T-helper 22 cell (primary cell): ENCODE data around the gene UBE2E2.

Source experiments
- DNase-seq: peaks from one replicate; pipeline ENCODE4 v3.0.0-alpha.2; 2020; ENCODE audit warnings: low read depth

The UBE2E2 gene

DNA sequence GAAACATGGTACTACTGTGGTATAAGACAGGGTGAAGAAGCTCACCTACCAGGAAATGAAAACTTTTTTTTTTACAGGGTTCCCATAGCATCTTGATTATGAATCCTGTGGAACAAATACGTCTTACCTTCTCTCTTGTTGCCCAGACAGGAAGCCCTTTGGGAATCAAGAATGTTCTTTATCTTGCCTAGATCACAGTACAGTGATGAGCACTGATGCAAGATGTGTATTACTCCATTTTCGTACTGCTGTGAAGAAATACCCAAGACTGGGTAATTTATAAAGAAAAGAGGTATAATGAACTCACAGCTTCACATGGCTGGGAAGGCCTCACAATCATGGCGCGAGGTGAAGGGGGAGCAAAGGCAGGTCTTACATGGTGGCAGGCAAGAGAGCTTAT lies 281.3 kb downstream of the UBE2E2 start:
- DNase-seq, result no peak

DNA sequence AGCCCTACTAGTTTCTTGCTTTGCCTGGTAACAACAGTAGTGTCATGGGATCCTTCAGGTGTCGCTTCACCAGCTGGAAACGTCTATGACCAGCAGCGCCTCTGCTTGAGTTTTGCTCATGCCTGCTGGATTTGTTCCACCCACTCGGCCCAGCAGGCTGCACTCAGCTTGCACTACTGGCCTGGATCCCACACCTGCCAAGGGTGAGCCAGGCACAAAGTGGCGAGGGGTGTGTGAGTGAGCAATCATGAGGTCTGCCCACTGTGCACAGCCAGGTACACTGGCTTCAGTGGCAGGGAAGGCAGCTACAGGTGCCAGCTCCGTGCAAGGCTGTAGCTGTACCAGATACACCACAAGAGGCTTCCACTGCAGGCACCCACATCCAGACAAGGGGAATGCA lies 282.8 kb downstream of the UBE2E2 start:
- DNase-seq, result no peak

DNA sequence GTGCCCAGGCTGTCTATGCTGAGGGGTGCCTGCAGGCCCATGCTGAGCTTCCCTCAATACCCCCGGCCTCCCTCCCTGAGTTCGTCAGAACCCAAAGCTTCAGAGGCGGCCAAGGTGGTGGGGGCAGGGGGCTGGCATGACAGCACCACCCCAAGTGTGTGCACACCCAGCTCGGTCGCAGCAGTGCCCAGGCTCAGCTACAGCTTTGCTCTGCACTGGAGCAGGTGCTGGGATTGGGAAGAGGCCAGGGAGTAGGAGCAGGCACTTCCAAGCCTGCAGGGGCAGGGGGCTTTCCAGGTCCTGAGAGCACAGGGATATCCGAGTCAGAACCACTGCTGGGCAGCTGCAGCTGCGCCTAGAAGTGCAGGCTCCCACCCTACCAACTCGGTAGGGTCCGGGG lies 283.9 kb downstream of the UBE2E2 start:
- no peak for DNase-seq

DNA sequence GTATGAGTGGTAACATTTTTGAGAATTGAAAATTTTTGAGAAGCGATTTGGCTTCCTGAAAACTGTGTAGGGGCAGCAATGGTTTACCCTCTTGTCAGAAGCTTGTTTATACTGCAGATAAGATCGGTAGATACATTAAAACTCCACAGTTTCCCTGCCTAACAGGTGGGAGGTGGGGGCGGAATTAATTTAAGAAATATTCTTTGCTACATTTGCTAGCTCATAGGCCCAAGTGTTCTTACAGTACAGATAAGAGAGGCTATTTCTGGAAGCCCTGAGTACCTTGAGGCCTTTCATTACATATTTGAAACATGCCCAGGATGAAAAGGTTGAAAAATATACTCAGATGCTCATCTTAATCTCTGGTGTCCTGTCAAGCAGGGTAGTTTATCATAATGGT lies 285.5 kb downstream of the UBE2E2 start:
- DNase-seq, result no peak

DNA sequence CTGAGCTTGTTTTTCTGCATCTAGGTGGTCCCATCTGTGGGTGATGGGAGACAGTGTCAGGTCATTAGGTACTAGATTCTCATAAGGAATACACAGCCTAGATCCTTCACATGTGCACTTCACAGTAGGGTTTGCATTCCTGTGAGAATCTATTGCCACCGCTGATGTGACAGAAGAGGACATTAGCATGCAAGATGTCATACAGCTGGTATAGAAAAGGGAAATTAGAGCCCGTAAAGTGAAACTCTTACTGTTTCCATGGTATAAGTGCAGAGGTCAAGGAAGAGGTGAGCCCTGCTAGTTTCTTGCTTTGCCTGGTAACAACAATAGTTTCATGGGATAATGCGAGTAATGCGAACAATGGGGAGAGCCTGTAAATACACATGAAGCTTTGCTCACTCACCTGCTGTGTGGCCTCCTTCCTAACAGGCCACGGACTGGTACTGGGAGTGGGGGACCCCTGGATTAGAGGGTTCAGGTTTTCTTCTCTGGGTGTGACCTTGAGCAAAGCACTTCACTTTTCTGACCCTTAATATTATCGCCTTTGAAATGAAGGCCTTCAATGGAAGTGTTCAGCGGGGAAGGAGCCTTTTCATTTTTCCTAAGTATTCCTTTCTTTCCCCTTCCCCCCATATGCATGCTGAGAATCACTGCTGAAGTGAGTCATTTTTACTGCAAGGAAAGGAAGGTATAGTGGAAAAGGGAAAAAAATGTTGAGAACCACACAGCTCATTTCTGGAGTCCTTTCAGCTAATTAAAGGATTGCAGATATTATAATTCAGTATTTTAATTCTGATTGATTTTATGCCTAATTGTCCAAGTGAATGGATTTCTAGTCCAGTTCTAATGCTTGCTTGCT lies 286.4 kb downstream of the UBE2E2 start:
- DNase-seq, result no peak

DNA sequence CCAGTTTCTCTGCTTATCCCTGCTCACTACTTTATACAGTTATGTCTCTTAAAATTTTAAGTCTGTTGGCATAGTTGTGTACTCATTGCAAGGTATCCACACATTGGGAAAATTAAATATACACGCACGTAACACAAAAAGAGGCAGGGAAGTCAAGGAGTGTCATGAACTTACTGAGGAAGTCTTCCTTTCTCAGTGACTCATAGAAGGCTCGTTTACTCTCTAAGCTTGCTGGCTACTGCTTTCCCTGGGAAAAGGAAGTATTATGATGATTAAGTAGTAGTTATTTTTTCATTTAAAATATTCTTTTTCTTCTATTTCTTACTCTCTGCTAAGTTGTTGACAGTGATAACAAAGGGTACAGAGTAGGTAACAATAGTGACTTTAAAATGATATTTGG lies 287.3 kb downstream of the UBE2E2 start:
- no peak for DNase-seq

DNA sequence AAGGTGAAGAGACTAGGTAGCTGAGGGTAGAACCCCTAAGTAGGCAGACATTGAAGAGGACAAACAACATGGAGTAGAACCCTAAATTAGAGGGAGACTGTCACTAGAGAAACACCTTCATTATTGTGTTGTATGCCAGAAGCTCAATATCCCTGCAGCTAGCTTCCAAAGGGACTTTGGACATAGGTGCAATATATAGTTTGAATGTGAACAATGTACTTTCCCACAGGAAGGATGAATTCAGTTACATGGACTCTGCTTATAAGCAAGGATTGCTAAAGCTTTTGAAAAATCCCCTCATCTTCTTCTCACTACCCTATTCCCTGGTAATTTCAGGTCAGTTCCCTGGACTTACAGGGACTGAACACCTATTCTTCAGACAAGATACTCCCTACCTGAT lies 288.9 kb downstream of the UBE2E2 start:
- DNase-seq, result no peak

DNA sequence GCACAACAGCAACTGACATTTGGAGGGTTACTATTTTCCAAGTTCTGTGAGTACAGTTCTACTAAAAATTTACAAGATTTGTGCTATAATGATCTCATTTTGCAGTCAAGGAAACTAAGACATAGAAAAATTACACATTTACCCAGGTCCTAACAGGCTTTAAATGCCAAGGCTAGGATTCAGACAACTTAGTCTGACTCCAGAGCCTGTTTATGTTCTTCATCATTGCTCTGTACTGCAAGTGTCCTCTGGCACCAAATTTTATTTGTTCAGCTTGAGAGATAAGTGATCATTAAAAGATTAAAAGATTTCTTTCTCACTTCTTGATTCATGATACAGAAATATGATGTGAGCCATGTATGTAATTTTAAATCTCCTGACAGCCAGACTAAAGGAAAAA lies 290.8 kb downstream of the UBE2E2 start:
- DNase-seq, result no peak

DNA sequence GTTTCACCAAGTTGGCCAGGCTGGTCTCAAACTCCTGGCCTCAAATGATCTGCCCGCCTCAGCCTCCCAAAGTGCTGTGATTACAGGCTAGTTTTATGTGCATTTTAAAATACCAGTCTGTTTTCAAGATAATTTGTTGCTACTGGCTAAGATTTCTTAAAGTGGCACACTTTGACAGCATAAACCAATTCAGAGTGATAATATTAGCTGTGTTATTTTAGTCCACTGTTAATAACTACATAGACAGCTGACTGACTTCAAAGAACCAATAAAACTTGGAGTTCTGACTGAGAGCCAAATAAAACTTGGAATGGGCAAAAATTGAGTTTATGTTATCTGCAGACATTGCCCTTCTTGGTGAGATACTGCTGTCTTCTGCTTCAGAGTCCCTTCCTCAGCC lies 291.8 kb downstream of the UBE2E2 start:
- DNase-seq, result no peak

DNA sequence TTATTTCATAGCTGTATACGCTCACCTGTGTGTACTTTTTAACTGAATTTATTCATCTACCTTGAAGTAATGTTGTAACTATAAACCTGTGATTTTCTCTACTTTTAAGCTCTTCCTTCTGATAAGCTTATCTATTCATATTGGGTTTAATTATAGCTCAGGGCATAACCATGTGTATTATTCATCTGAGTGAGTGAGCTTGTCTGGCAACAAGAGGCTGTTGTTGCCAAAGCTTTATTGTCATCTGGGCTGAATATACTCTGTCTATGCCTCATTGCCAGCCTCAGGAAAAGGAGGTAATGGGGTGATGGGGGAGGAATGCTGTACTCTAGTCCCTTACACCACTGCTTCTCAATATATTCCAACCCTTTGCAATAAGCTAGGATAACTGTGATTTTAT lies 292.4 kb downstream of the UBE2E2 start:
- DNase-seq, result no peak

DNA sequence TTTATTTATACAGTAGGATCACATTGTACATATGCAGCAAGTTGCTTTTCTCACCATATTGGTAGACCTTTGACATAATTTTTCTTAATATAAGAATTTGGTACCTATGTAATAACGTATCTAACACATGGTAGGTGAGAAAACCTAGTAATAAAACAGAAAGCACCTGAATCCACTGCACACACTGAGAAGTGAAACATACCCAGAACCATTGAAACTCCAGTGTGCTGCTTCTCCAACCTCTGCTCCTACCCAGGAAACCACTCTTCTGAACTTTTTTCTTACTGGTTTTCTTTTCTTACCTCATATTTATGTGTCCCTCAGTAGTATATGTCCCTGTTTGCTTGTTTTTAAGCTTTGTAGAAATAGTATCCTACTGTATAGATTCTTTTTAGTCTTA lies 293.0 kb downstream of the UBE2E2 start:
- no peak for DNase-seq

DNA sequence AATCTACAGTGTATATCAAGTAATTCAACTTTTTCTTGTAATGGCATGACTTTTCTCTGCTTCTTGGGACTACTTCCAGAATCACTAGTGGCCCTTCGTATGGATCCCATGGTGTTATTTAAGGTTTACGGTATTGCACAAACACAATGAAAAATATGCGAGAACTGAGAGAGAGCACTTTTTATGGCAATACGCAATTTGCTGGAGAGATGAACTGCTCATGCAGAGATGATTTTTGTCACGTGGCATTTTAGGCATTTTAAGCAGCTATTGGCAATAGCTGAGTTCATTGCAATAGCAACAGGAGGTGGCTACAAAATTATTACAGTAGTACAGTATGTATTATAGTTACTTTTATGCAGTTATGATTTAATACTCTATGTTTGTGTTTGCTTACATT lies 294.0 kb downstream of the UBE2E2 start:
- no peak for DNase-seq

DNA sequence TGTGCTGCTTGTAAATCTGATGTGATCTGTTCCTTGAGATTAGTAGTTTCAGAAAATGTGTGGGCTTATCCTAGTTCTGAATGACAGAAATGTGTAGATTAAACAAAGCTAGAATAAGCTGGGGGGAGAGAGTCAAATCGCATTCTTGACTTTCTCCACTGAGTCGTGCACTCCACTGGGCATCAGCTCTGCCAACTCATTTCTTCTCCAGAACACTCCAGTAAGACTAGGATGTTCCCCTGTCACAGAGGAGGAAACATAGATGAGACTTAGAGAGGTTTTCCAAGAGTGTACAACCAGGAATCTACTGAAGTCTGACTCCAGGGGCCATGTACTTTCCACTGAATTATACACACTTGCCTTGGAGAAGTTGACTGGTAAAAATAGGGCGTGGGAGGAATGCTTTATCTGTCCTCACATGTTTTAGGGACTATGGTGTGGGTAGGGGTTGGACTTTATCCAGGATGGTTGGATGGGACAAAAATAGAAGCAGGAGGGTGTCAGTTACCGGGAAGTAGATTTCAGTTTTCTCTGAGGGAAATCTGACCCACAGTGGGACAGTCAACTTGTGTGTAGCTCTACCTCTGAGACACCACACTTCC lies 298.2 kb downstream of the UBE2E2 start:
- no peak for DNase-seq

DNA sequence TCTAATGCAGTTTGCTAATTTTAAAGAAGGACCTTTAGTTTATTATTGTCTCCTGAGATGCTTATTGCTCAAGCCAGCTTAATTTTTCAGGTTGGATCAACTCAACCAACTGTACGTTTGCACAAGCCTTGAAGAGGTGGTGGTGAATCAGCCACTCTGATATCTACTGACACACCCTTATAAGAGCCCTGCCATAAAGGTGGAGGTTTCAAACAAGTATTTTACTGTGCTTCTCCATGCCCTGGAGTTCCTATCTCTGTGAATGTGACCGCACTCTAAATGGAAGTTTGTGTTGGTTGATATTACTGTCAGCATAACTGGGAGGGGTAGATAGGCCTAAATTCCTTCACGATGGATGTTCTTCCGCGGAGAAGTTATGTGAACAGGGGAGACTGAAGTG lies 305.3 kb downstream of the UBE2E2 start:
- no peak for DNase-seq

DNA sequence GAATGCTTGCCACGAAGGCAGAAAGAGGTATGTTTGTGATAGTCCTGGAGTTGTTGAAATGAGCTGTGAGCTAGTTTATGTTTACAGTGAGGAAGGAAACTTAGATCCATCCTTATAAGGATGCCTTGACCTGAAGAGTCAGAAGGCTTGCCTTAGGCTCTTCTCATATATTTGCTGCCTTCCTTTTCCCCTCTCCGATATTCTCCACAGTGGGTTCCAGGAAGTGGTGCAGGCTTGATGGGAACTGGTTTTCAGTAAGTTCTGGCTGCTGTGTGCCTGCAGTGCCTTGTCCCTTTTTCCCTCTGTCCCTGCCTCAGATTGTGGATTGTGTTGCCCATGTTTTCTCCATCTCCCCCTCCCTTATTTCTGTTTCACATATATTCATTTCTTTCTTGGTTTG lies 315.3 kb downstream of the UBE2E2 start:
- no peak for DNase-seq

DNA sequence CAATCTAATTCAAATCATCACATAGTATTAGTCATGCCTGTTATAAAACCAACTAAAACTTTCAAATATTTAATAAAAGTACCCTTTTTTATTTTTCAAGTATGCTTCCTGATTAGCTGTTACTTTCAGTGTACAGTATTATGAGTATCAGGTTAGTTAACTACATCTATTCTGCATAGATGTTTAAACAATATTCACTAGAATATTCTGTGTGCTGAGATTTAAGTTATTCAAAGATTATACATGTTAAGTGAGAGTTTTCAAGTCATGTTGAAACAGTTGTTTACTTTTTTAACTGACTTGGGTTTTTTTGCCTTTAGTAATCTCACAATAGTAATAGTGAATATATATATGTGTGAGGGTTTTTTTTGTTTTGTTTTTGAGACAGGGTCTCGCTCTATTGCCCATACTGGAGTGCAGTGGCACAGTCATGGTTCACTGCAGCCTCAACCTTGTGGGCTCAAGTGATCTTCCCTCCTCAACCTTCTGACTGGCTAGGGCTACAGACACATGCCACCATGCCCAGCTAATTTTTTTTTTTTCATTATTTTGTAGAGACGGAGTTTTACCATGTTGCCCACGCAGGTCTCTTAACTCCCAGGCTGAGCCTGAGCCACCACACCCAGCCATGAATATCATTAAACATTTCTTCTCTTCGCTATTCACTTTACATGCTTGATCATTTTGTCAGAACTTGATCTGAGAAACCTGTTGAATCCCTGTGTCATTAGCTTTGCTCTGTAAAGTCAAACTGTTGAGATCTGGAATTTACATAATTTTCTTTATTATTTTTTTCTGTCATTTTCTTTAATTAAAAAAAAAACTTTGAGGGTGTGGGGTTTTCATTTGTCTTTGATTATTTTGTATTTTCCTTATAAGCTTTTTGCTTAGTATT lies 316.4 kb downstream of the UBE2E2 start:
- DNase-seq, result no peak

DNA sequence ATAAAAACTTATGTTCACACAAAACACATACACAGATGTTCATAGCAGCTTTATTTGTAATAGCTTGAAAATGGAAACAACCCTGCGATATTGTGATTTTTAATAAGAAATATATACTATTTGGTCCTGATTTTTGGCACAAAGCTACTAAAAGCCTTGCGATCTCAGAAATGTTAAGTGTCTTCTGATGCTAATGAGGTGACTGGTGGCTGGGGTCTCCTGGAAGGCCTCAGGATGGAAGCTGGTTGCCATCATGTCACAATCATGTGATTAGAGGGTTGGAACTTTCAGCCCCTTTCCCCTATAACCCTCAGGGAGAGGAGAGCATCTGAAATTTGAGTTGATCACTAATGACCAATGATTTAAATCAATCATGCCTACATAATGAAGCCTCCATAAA lies 324.2 kb downstream of the UBE2E2 start:
- DNase-seq, result no peak

DNA sequence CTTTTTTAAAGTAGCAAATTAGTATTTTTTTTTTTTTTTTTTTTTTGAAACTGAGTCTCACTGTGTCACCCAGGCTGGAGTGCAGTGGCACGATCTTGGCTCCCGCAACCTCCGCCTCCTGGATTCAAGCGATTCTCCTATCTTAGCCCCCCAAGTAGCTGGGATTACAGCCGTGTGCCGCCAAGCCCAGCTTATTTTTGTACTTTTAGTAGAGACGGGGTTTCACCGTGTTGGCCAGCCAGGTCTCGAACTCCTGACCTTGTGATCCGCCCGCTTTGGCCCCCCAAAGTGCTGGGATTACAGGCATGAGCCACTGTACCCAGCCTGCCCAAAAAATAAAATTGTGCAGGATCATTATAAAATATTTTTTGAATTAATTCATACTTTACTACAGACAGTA lies 330.5 kb downstream of the UBE2E2 start:
- no peak for DNase-seq

DNA sequence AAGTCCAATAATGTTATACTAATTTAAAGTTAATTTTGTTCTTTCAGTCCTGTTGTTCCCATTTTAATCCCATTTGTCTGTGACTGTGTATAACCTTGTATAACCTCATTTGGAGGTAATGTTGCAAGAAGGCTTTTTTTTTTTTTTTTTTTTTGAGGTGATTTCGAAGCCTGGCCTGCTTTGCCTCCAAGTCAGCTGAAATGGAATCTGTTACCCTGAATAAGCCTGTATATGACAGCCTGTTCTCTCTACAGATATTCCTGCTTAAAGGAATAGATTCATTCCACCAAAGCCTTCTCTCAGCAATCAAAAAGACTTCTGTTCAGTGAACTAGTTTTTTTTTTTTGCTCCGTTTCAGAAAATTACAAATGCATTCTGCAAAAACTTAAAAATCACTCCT lies 330.9 kb downstream of the UBE2E2 start:
- no peak for DNase-seq

DNA sequence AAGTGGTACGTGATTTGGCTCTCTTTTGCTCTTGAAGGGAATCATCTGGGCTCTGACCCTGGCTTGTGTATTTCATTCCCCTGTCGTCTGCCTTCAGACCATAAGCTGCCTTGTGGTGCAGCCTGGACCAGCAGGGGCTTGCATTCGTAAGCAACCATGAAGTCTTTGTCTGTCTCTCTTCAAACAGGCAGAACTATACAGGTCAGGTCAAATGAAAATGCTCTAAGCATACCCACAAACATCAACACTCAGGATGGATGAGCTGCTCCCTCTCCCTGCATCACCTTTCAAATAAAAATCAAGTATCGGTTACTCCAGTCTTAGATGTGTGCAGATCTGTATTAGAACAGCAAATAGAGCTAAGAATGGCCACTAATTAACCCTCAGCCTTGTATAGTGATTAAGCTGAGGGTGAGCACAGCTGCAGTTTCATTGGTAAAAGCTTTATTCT lies 334.0 kb downstream of the UBE2E2 start:
- no peak for DNase-seq

DNA sequence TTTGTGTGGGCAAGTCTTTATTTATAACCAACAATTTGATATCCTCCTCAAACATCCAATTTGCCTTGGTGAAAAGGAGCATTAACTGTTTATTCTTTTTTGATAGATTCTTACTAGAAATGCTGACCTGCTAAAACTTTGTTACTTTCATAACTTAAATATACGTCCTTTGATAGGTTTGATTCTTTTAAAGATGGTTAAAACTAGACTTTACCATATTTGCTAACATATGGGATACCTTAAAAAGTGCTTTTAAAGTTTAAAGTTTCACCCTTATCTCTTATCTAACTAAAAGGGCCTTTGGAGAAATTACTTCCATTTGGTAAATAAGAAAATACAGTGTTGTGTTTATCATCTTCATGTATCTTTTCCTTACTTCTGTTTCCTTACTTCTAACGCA lies 336.1 kb downstream of the UBE2E2 start:
- no peak for DNase-seq

DNA sequence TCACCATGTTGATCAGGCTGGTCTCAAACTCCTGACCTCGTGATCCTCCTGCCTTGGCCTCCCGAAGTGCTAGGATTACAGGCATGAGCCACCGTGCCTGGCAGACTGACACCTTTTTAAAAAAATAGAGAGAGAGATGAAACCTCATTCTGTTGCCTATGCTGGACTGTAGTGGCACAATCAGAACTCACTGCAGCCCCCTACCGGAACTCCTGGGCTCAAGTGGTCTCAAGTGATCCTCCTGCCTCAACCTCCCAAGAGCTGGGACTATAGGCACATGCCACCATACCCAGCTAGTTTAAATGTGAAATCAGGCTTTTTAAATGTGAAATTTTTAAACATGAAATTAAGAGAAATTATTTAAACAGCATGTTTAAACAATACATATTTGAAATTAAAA lies 337.5 kb downstream of the UBE2E2 start:
- DNase-seq, result no peak

DNA sequence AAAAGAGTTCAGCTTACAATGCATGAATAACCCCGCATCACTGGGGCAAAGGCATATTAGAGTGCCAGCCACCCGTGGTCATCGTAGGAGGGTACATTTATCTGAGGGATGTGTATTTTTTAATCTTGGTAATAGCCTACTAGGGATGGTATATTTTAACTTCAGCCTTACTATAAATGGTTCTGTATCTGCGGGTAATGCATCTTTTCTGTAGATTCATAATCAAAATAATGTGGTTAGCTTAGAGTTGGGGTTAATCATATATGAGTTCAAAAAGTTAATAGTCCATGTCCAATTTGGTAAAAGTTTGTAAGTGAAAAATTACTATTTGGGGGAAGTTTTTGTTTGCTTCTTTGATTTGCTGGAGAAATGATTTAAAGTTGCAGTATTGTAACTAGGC lies 339.0 kb downstream of the UBE2E2 start:
- no peak for DNase-seq
